HG03521 (cell line): Measurements from ENCODE around the gene OR11L1.

ENCODE experiments used
- ATAC-seq: cut with Tn5 transposase; IDR thresholded peaks from one replicate; pipeline ENCODE4 v1.9.1; 2021; ENCODE audit warnings: mild to moderate bottlenecking, moderate library complexity; ENCODE audit not compliant: unreplicated experiment

Gene OR11L1, protein sequence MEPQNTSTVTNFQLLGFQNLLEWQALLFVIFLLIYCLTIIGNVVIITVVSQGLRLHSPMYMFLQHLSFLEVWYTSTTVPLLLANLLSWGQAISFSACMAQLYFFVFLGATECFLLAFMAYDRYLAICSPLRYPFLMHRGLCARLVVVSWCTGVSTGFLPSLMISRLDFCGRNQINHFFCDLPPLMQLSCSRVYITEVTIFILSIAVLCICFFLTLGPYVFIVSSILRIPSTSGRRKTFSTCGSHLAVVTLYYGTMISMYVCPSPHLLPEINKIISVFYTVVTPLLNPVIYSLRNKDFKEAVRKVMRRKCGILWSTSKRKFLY

DNA sequence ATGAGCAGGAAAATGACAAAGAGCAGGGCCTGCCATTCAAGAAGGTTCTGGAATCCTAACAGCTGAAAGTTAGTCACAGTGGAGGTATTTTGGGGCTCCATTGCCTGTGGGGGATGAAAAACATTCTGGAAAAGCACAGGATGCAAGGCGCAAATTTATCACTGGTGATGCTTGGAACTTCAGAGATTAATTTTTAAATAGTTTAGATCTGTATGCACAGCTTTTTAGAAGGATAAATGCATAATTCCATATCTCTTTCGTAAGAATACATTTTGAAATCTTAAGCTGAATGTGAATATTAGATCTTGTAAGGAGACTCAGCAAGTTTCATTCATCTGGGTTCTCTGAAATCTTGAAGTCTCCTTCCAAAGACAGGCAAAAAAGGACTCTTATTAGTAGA lies at the start of gene OR11L1:
Gene OR11L1 (minus strand): TSS at position 101 of the 400 bp plus-strand sequence. CDS start 0 bp downstream, at position 101.
- no peak for ATAC-seq

- no peak for ATAC-seq
Observed at GRCh38 chr1:247884797-247885413, 43.2 kb upstream of the OR11L1 start.

GRCh38 chr1:247883346-247883745 lies 41.6 kb upstream of the OR11L1 start:
- ATAC-seq, result no peak

GRCh38 chr1:247865416-247865815 lies 23.7 kb upstream of the OR11L1 start:
- ATAC-seq, result no peak

GRCh38 chr1:247864644-247865043 lies 22.9 kb upstream of the OR11L1 start:
- ATAC-seq, result no peak

DNA sequence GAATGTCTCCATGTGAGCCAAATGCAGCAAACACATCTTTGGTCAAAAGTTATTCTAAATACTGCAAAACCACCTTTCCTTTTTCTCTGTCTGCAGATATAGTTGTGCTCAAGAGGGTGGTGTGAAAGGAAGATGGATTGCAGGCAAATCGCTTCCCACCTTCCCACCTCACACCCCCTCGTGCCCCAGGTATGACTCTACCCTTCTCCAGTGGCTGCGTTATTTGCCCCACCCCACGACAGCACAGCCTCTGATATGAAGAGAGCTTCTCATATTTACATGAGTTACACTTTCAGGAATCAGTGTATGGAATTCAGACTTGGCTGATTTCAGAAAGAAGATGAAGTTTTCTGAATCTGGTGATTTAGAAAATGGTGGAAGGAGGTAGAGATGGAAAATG lies 21.1 kb upstream of the OR11L1 start:
- no peak for ATAC-seq

- ATAC-seq, result no peak
Observed at GRCh38 chr1:247857985-247858619, 16.4 kb upstream of the OR11L1 start.

GRCh38 chr1:247857069-247857984 lies 15.6 kb upstream of the OR11L1 start, which contains the start of gene TRIM58:
Gene TRIM58 (plus strand): TSS chr1:247857187. CDS start chr1:247857247, 60 bp downstream.
- peak; percentile 55 for ATAC-seq

DNA sequence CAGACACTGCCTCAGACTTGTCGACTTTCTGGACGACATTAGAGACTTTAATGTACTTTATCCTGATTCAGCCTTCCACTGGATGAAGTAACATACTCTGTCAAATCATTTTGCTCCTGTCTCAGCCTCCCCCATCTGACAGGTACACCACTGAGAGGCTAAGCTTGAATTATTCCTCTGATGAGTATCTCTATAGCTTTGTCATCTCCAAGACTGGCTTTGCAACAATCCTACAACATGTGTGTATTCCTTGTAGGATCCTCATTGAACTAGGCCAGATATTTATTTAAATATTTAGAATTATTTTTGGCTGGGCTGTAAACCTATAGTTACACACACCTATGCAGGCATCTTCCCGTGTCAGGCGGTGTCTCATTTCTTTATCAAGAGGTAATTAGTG lies 14.2 kb upstream of the OR11L1 start:
- ATAC-seq, result no peak

- ATAC-seq, result no peak
Observed at GRCh38 chr1:247854899-247855545, 13.3 kb upstream of the OR11L1 start.

DNA sequence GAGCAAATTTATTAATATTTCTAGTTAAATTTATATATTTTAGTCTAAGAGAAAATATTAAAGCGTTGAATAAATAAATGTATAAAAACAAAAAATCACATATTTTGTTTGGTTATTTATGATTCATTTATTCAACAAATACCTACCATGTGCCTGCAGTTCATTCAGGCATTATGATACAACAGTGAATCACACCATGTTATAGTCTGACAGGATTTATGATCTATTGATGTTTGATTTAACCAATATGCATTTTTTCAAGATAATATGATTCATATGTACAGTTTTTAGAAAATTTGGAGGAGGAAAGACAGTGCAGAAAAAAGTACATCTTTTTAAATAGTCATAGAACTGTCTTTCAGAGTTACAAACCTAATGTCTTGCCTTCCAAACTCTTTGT lies 7.9 kb upstream of the OR11L1 start:
- no peak for ATAC-seq

DNA sequence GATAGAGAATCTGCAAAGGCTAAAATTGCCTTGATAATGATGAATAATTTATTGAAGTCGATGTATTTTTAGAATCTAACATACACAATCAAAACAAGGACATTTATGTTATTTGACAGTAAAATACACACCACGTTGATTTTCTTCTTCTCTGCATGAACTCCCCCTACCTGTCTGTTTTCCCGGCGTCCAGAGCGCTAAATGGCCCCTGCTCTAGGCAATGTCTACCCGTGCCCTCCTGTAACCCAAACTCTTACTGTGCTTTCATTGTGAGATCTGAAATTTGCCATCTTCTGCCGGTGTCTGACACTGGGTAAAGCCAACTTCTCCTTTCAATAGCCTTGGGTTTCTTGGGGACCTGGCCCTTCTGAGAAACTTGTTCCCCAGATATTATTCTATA lies 6.7 kb upstream of the OR11L1 start:
- ATAC-seq, result no peak

GRCh38 chr1:247845693-247846017 lies 4.0 kb upstream of the OR11L1 start:
- ATAC-seq, result no peak

DNA sequence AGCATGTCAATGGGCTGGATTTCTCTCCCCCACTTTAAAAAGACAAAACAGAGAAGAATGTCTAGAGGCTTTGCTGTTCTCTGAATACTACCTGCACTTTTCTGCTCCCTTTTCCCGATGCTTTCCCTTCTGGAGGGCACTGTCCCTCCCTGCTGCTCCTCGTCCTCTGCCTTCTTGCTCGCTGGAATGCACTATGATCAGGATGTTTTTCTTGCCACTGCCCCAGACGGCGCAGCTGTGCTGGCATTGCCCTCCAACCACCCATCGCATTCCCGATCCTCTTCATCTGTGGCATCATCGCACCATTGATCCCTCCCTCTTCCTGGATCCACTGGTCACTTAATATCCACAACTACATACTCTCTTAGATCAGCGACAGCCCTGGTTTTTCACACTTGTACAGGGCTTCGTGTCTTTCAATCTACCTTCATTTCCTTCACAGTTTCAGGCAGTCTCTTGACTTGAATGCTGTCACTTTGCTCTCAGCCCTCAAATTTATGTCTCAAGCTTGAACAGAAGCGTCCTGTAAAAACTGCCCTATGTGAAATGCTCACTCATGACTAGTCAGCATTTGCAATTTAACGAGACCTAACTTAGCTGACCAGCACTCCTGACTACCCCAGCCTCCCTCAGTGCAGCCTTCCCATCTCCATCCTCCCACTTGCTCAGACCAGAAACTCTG lies 3.5 kb upstream of the OR11L1 start:
- ATAC-seq, result no peak

DNA sequence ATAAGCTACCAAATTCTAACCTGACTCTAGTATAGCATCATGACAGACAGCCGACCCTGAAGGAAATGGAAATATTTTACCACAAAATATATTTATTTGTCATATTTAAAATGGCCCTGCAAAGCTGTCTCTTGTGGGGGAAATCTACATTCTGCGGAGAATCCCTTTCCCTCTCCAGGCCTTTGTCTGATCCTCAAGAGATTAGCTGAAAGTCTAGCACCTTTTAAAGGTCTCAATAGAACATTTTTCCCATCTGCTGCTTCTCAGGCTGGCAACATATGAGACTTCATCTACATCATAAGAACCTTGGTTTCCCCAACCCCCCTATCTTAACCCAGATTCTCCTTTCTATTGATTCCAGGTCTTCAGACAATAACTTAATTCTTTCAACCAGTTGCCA lies 1.7 kb upstream of the OR11L1 start:
- no peak for ATAC-seq

DNA sequence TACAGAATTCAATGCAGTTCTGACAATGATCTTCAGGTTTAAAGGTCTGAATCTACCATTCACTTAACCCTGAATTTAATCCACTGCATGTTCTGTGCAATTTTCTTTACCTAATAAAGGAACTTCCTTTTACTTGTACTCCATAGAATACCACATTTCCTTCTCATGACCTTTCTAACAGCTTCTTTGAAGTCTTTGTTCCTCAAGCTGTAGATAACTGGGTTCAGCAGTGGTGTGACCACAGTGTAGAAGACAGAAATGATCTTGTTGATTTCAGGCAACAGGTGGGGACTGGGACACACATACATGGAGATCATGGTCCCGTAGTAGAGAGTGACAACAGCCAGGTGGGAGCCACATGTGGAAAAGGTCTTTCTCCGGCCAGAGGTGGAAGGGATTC lies 878 bp downstream of the OR11L1 start:
- ATAC-seq, result no peak

DNA sequence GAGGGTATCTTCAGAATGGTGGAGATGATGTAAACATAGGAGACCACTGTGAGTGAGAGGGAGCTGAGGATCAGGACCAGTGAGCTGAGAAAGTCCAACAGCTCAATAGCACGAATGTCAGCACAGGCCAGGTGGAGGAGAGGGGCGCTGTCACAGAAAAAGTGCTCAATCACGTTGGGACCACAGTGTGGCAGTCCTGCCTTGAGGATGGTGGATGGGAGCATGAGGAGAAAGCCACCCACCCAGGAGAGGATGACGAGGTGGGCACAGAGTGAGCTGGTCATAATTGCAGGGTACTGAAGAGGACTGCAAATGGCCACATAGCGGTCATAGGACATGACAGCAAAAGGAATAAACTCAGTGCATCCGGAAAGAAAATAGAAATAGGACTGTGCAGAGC lies 8.1 kb downstream of the OR11L1 start:
- ATAC-seq, result no peak

- ATAC-seq, result no peak
Observed at GRCh38 chr1:247829656-247830055, 12.0 kb downstream of the OR11L1 start.

- no peak for ATAC-seq
Observed at GRCh38 chr1:247825362-247825761, 16.3 kb downstream of the OR11L1 start.

DNA sequence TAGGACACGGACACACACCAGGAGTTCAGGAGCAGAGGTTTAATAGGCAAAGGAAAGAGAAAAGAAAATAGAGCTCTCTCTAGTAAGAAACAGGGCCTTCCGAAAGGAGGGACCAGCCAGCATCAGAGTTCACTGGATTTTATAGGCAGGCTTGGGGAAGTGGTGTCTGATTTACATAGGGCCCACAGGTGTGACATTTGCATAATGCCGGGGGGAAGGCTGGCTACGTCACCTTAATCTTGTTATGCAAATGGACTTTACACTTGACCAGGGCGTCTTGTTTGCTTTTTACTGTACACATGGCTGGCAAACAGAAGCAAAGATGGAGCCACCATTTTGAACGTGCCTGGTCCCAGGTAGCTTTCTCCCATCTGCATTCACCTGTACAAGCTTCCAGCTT lies 17.7 kb downstream of the OR11L1 start, which contains the start of gene OR14A16:
Gene OR14A16 (minus strand): TSS at position 97 of the 400 bp plus-strand sequence. CDS start 8,390 bp downstream, outside the sequence.
- no peak for ATAC-seq
